ENCODE data around the gene UGT1A9. TPM values are rescaled to one million over a fixed set of nuclear protein-coding genes. Genes with fewer than 3 reads are reported as not detected.
A peak's percentile ranks its signal among the peaks of the same experiment; 100 is the strongest.
"Not testable (repeated sequence)": the region's sequence is repeated elsewhere in the genome, so short reads cannot be mapped to it uniquely, and the experiment has no call there.

Gene UGT1A9
- total RNA-seq, 1 donor from 2014 or later: not detected

GRCh38 chr2:233705911-233706506 lies 34.3 kb downstream of the UGT1A9 start:
- no peak for ATAC-seq (ENCODE audit: poor library complexity)
- no peak for DNase-seq
- intact Hi-C loops (cut with DNase I): no loop called here

GRCh38 chr2:233706720-233707119 lies 35.0 kb downstream of the UGT1A9 start:
- intact Hi-C loops (cut with DNase I): no loop called here
- ATAC-seq (ENCODE audit: poor library complexity) (no peak), DNase-seq (no peak)

GRCh38 chr2:233707940-233708644 lies 36.4 kb downstream of the UGT1A9 start:
- ATAC-seq (ENCODE audit: poor library complexity) (no peak), DNase-seq (no peak)
- intact Hi-C loops (cut with DNase I): no loop called here

GRCh38 chr2:233708942-233709341 lies 37.2 kb downstream of the UGT1A9 start:
- ATAC-seq (ENCODE audit: poor library complexity): no peak
- DNase-seq: no peak
- intact Hi-C loops (cut with DNase I): no loop called here

- ATAC-seq (ENCODE audit: poor library complexity): peak; percentile 79
- peak; percentile 77 for DNase-seq
- intact Hi-C loops (cut with DNase I): no loop called here
Measured at GRCh38 chr2:233711312-233712008, 39.8 kb downstream of the UGT1A9 start.

- ATAC-seq (ENCODE audit: poor library complexity): no peak
- intact Hi-C loops (cut with DNase I): no loop called here
- no peak for DNase-seq
Measured at GRCh38 chr2:233712611-233713261, 41.0 kb downstream of the UGT1A9 start, which contains the start of gene UGT1A5. UGT1A5 (plus strand) TSS chr2:233712907; CDS start chr2:233712992, 85 bp downstream.

- intact Hi-C loops (cut with DNase I): no loop called here
- DNase-seq (no peak), ATAC-seq (ENCODE audit: poor library complexity) (no peak)
Measured at GRCh38 chr2:233713262-233713615, 41.5 kb downstream of the UGT1A9 start.

GRCh38 chr2:233714121-233714520 lies 42.4 kb downstream of the UGT1A9 start:
- DNase-seq (no peak), ATAC-seq (ENCODE audit: poor library complexity) (no peak)
- intact Hi-C loops (cut with DNase I): no loop called here

GRCh38 chr2:233718552-233718951 lies 46.9 kb downstream of the UGT1A9 start, which contains the start of gene UGT1A4:
UGT1A4 (plus strand) TSS chr2:233718736; CDS start chr2:233718821, 85 bp downstream.
- no peak for ATAC-seq (ENCODE audit: poor library complexity)
- no peak for DNase-seq
- intact Hi-C loops (cut with DNase I): no loop called here

- ATAC-seq (ENCODE audit: poor library complexity): no peak
- DNase-seq: no peak
- intact Hi-C loops (cut with DNase I): no loop called here
Measured at GRCh38 chr2:233728723-233729301, 57.1 kb downstream of the UGT1A9 start, which contains the start of gene UGT1A3. UGT1A3 (plus strand) TSS chr2:233729042; CDS start chr2:233729127, 85 bp downstream.

GRCh38 chr2:233736868-233737653 lies 65.4 kb downstream of the UGT1A9 start:
- ATAC-seq (ENCODE audit: poor library complexity); intact Hi-C loops (cut with DNase I); DNase-seq: not testable (repeated sequence)

- intact Hi-C loops (cut with DNase I): no loop called here
- ATAC-seq (ENCODE audit: poor library complexity) (no peak), DNase-seq (no peak)
Measured at GRCh38 chr2:233740870-233741269, 69.2 kb downstream of the UGT1A9 start.

GRCh38 chr2:233743464-233744259 lies 72.0 kb downstream of the UGT1A9 start:
- DNase-seq (no peak), ATAC-seq (ENCODE audit: poor library complexity) (no peak)
- intact Hi-C loops (cut with DNase I): no loop called here

GRCh38 chr2:233745073-233745755 lies 73.5 kb downstream of the UGT1A9 start:
- ATAC-seq (ENCODE audit: poor library complexity) (no peak), DNase-seq (no peak)
- intact Hi-C loops (cut with DNase I): no loop called here

- DNase-seq; intact Hi-C loops (cut with DNase I); ATAC-seq (ENCODE audit: poor library complexity): not testable (repeated sequence)
Measured at GRCh38 chr2:233745838-233746237, 74.1 kb downstream of the UGT1A9 start.

- ATAC-seq (ENCODE audit: poor library complexity) (no peak), DNase-seq (no peak)
- intact Hi-C loops (cut with DNase I): no loop called here
Measured at GRCh38 chr2:233746475-233747282, 75.0 kb downstream of the UGT1A9 start.
